GM04503 (cell line): ENCODE data around the gene YIPF4.
A peak's percentile ranks its signal among the peaks of the same experiment; 100 is the strongest.
"Not testable (repeated sequence)": the region's sequence is repeated elsewhere in the genome, so short reads cannot be mapped to it uniquely, and the experiment has no call there.

Source experiments
- DNase-seq: peaks from one replicate; pipeline ENCODE4 v3.0.0-alpha.2; 2012; ENCODE audit warnings: low read depth

YIPF4 gene

DNA sequence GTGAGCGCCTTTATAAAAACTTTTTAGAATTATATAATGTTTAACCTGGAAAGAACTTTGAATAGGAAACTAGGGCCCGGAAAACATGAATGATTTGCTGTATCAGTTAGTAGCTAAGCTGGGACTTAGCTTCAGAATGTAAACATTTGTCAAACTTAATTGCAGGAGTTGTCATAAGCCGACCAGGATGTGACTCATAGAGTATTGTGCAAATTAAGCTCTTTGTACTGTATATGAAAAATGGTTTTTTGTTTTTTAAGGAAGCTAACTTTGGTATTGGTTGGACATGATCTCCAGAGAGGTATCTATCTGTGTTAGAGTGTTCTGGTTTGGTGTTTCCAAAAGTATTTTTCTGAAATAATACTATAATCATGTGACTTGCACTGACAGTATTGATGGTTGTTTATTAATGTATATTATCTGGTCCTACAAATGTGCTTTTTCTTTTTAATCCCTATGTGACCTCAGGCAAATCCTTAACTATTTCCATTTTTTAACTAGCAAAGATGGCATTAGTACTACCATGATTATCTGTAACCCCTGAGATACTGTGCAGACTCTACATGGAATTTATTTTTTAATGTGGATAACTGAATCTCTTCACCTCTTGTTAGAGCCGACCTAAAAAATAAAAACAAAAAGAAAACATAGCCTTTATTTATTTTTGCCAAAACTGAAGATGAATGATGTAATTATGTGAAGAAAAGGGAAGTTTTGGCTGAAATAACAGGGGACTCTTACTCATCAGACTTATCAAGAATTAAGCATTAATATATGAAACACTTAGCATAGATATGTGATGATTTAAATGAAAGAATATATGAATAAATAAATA, 11.7 kb downstream of the YIPF4 start:
- DNase-seq, result peak; percentile 30

DNA sequence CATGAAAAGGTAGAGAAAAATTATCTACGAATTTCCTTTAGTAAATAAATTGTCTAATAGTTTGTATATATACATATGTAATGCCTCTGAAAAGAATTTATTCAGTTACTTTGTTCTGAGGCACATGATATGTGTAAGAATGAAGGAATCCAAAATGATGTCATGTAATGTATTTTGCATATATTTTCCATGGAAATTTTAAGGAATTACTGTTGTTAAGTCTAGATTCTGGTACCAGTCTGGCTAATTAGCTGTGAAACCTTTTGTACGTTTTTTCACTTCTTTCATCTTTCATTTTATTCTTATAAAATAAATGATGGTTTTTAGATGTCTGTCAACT, 12.3 kb downstream of the YIPF4 start:
- DNase-seq, result no peak

GRCh38 chr2:32291746-32292145, 14.0 kb downstream of the YIPF4 start:
- no peak for DNase-seq

- not testable (repeated sequence) for DNase-seq
These were observed 15.8 kb downstream of the YIPF4 start for GRCh38 chr2:32293493-32293892.

DNA sequence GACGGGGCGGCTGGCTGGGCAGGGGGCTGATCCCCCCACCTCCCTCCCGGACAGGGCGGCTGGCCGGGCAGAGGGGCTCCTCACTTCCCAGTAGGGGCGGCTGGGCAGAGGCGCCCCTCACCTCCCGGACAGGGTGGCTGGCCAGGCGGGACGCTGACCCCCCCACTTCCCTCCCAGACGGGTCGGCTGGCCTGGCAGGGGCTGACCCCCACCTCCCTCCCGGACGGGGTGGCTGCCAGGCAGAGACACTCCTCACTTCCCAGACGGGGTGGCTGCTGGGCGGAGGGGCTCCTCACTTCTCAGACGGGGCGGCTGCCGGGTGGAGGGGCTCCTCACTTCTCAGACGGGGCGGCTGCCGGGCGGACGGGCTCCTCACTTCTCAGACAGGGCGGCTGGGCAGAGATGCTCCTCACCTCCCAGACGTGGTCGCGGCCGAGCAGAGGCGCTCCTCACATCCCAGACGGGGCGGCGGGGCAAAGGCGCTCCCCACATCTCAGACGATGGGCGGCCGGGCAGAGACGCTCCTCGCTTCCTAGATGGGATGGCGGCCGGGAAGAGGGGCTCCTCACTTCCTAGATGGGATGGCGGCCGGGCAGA, 16.4 kb downstream of the YIPF4 start:
- DNase-seq, result not testable (repeated sequence)

- no peak for DNase-seq
These were observed 32.9 kb downstream of the YIPF4 start for GRCh38 chr2:32310577-32310976.

- no peak for DNase-seq
These were observed 37.2 kb downstream of the YIPF4 start for GRCh38 chr2:32314886-32315285.

DNA sequence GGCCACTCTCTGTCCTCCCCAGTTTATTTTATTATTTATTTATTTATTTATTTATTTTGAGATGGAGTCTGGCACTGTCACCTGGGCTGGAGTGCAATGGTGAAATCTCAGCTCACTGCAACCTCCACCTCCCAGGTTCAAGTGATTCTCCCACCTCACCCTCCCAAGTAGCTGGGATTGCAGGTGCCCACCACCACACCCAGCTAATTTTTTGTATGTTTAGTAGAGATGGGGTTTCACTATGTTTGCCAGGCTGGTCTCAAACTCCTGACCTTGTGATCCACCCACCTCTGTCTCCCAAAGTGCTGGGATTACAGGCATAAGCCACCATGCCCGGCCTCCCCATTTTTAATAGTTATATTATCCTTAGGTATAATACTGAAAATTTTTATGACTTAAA, 51.0 kb downstream of the YIPF4 start:
- DNase-seq, result not testable (repeated sequence)

DNA sequence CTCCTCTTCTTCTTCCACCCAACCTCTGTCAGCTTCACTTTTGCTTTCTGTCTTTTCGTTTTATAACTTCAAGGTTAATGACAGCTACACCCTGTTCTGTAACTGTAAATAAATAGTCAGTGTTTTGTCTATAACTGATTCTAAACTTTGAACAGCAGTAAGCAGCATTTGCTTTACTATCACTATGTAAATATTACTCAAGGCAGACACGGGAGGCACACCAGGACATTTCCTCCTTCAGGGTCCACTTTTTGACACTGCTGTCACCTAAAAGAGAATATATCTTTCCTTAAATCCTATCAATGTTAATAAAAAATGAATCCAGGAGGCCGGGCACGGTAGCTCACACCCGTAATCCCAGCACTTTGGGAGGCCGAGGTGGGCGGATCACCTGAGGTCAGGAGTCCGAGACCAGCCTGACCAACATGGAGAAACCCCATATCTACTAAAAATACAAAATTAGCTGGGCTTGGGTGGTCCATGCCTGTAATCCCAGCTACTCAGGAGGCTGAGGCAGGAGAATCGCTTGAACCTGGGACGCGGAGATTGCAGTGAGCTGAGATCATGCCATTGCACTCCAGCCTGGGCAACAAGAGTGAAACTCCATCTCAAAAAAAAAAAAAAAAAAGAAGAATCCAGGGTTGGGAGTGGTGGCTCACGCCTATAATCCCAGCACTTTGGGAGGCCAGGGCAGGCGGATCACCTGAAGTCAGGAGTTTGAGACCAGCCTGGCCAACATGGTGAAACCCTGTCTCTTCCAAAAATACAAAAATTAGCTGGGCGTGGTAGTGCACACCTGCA, 51.7 kb downstream of the YIPF4 start:
- not testable (repeated sequence) for DNase-seq

DNA sequence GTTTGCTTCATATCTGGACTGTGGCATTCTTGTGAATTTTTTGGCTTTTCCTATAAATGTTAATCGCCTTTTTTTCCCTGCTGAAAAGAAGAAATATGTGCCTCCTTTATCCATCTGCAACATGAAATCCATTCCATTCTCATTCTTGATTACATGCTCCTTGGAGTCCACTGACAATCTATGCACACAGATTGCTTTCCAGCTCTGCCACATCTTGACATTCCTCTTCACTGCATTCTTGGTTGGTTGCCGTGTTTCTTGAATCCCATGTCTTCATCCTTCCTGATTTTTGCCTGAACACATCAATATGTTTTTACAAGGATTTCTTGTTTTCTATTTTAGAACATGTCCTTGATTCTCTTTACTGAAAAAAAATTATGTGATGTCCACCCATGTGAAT, 52.4 kb downstream of the YIPF4 start:
- peak; percentile 51 for DNase-seq

- no peak for DNase-seq
These were observed 65.1 kb downstream of the YIPF4 start for GRCh38 chr2:32342801-32343200.

DNA sequence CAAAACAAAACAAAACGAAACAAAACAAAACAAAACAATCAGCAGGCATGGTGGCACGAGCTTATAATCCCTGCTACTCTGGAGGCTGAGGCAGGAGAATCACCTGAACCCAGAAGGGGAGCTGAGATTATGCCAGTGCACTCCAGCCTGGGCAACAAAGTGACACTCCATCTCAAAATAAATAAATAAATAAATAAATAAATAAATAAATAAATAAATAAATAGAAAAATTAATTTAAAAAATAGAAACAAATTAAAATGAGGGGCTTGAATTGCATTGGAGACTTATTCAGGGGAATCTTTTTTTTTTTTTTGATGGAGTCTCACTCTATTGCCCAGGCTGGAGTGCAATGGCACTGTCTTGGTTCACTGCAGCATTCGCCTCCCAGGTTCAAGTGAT, 73.1 kb downstream of the YIPF4 start:
- not testable (repeated sequence) for DNase-seq

DNA sequence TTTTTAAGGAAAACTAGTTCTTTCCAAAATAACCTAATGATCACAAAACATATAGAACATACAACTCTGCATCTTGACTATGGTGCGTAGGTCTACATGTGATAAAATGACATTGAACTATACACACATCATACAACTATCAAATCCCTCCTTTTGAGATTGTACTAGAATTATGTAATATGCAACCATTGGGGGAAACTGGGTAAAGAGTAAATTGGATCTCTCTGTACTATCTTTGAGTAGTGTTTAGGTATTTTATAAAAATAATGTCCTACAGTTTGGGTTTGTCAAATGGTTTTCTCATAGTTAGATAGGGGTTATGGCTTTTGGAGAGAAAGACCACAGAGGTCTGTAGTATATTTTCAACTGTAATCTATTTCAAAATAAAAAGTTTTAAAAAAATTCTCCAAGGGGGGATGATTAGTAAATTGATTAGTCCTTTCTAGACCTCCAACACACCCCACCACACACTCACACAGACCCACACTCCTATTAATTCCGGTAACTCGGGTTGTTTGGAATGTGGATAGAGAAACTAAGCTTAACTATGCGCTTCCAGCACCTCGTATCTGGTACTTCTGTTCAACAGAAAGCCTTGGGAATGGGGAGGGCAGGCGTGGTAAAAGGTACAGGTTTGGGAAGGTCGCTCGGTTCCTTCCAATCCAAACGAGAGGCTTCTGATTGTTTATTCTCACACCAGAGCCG, 78.4 kb downstream of the YIPF4 start:
- DNase-seq, result no peak

GRCh38 chr2:32356681-32357317, 79.1 kb downstream of the YIPF4 start, which contains the start of gene BIRC6:
Gene BIRC6 (plus strand): TSS chr2:32357023. CDS start chr2:32357162, 139 bp downstream.
- DNase-seq, result peak; percentile 79

- DNase-seq, result no peak
These were observed 79.8 kb downstream of the YIPF4 start for GRCh38 chr2:32357318-32358110.

DNA sequence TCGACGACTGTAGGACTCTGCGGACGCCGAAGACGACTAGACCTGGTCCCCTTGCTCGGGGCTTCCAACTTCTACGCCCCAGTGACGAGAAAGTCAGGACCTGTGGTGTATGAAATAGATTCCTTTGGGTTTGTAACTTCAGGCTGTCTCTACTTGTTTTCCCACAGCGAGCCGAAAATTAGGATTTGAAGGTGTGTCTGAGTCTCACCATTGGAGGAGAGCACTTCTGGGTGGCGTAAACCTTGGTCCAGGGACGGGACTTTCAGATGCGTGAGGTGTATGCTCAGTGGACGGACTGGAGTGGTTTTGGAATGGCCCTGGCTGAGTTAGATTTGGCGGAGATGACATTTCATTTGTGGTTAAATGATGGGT, 80.4 kb downstream of the YIPF4 start:
- no peak for DNase-seq

- DNase-seq, result no peak
These were observed 82.7 kb downstream of the YIPF4 start for GRCh38 chr2:32360416-32360815.

GRCh38 chr2:32362997-32363396, 85.3 kb downstream of the YIPF4 start:
- DNase-seq, result not testable (repeated sequence)

DNA sequence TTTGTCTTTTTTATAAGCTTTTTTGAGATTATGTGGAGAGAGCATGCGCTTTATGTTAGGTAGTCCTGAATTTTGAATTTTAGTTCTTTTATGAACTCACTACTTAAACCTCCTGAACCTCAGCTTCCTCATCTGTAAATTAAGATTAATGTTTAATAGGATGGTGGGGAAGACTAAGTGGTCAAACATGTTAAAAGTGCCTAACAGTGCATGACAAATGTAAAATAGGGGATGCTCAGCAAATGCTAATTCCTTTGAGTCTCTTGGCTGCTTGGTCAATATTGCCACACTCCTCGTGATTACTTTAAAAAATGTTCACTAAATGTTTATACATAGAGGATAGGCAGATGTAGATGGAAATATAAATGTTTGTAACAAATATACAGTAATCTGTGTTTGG, 85.9 kb downstream of the YIPF4 start:
- no peak for DNase-seq

DNA sequence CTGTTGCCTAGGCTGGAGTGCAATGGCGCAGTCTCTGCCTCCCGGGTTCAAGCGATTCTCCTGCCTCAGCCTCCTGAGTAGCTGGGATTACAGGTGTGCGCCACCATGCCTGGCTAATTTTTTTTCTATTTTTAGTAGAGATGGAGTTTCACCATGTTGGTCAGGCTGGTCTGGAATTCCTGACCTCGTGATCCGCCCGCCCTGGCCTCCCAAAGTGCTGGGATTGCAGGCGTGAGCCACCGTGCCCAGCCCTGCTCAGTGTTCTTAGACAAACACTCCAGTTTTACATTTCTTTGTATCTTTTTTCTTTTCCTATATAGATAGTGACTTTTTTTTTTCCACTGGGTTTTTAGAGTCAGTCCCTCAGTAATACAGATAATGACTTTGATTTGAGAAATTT, 86.6 kb downstream of the YIPF4 start:
- not testable (repeated sequence) for DNase-seq

DNA sequence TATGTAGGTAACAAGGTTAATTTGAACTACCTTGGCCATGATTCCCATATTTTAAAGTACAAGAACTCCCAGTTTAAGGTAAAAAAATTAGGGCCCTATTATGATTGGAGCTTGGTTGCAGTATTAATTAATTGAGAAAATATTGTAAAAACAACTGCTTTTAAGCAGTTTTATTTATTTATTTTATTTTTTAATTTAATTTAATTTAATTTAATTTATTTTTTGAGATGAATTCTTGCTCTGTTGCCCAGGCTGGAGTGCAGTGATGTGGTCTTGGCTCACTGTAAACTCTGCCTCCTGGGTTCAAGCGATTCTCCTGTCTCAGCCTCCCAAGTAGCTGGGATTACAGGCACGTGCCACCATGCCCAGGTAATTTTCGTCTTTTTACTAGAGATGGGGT, 88.0 kb downstream of the YIPF4 start:
- DNase-seq, result not testable (repeated sequence)
